ENCODE results near the gene SPRED2.

SPRED2 gene

DNA sequence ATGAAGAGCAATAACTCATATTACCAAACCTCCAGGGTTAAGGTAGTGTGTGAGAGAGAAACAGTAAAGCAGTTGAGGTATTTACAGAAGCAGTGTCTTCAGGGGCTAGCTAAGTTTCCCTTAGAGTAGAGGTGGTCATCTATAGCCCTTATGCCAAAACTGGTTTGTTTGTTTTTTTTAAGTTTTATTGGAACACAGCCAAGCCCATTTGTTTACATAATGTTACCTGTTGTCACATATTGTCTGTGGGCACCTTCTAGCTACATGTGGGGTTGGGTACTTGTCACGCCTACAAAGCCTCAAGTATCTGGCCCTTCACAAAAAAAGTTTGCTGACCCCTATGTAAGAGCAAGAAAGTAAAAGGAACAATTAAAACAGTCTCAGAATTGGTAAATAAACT is 165.4 kb downstream of the SPRED2 start:
- DNase-seq = no peak

DNA sequence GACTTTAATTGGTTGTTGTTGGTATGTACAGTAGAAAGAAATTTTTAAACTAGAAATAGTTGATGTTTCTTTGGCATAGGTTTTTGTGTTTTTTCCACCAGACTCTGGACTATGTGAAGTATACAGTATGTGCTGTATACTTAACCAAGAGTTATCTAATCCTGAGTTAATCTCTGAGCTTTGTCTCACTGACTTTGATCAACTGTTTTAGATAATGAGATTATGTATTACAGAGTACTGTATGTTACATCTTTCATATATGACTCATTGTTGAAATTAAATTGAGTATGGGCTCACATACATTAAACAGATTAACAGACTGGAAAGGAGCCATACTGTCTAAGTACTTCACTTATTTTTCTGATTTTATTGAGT is 166.7 kb downstream of the SPRED2 start:
- no peak for DNase-seq

DNA sequence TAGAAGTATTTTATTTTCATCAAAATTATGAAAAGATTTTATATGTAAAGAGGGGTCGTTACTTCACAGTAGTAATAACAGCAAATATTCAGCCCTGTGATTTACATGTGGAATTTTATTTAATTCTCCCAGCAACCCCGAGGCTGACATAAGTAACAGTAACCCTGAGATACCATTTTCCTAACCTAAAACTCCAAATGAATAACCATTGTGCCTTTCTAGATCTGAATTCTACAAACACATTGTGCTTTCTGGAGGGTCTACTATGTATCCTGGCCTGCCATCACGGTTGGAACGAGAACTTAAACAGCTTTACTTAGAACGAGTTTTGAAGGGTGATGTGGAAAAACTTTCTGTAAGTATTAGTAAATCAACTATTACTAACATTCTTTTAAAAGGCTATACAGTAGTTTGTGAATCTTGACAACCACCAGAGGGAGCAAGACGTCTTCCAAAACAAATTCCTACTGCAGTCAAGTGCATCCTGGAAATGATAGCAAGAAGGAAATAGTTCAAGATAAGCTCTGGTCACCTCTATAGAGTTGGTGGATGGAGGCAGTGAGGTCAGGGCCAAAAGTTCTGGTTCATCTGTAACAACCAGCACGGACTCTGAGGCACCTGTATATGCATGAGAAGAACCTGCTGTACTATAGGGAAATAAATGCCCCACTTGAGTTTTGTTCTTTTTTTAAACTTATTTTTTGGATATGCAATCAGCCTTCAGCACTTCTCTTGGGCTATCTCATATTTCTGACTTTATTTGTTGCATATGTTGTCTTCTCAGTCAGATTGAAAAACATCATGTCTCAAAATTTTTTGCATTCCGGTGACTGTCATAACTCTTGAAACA is 167.4 kb downstream of the SPRED2 start:
- peak; percentile 33 for DNase-seq

DNA sequence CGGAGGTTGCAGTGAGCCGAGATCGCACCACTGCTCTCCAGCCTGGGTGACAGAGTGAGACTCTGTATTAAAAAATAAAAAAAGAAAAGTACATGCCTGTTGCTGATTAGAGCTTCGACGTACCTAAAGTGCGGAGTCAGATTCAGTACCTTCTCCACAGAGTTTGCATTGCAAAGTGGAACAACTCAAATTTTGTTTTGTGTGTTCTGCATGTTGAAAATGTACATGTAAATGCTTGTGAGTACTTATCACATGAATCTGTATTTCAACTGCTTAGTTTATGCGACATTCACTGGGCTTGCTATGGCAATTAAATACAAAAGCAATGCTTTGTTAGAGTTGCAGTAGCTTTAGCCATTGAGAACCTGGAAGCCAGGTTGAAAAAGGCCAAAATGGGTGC is 168.4 kb downstream of the SPRED2 start:
- no peak for DNase-seq

DNA sequence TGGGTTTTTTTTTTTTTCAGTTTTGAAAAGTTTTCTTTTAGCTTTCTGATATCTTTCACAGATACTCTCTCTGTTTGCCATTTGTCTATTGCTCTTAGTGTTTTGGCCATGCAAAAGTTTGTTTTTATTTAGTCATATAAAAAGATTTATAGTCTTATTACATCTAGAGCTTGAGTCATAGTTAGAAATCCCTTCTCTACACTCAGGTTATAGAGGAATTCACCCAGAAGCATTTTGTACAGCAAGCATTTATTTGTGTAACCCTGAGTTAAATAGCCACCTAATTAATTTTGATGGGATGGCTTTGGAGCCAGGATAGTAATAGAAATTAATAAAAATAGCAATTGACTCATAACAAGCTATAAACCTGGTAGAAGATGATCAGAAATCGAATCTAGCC is 169.1 kb downstream of the SPRED2 start:
- no peak for DNase-seq

DNA sequence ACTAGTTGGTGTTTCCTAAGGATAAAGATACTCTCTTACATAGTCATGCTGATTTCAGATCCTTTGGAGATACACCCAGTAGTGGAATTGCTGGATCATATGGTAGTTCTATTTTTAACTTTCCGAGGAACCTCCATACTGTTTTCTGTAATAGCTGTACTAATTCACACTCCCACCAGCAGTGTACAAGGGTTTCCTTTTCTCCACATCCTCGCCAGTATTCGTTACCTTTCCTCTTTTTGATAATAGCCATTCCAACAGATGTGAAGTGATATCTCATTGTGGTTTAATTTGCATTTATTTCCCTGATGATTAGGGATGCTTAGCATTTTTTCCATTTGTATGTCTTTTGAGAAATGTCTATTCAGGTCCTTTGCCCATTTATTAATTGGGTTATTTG is 170.7 kb downstream of the SPRED2 start:
- DNase-seq = no peak

All from CD4-positive, alpha-beta T cell treated with Interleukin-17A for 4 hours (primary cell).